GM12873 (cell line): ENCODE measurements around the gene FCRLB.

Experiments
- TF ChIP-seq, protein P1 (sequence below): IDR thresholded peaks from 2 replicates; pipeline ENCODE4 v1.5.1; 2012; ENCODE audit warnings: low read depth, mild to moderate bottlenecking, moderate library complexity, low read length, control low read depth; ENCODE audit not compliant: insufficient read depth; ENCODE audit errors: missing control alignments

FCRLB gene

DNA sequence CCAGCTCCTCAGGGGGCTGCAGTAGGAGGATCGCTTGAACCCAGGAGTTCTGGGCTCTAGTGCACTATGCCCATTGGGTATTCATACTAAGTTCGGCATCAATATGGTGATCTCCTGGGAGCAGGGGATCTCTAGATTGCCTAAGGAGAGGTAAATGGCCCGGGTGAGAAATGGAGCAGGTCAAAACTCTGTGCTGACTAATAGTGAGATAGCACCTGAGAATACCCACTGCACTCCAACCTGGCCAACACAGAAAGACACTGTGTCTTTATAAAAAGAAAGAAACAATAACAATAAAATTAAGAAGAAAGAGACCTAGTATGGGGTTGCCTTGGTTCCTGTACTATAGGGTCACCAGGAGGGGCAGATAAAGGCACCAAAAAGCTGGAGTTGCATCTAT lies 14.5 kb downstream of the FCRLB start:
- TF ChIP-seq, protein P1, sequence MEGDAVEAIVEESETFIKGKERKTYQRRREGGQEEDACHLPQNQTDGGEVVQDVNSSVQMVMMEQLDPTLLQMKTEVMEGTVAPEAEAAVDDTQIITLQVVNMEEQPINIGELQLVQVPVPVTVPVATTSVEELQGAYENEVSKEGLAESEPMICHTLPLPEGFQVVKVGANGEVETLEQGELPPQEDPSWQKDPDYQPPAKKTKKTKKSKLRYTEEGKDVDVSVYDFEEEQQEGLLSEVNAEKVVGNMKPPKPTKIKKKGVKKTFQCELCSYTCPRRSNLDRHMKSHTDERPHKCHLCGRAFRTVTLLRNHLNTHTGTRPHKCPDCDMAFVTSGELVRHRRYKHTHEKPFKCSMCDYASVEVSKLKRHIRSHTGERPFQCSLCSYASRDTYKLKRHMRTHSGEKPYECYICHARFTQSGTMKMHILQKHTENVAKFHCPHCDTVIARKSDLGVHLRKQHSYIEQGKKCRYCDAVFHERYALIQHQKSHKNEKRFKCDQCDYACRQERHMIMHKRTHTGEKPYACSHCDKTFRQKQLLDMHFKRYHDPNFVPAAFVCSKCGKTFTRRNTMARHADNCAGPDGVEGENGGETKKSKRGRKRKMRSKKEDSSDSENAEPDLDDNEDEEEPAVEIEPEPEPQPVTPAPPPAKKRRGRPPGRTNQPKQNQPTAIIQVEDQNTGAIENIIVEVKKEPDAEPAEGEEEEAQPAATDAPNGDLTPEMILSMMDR, result no peak

DNA sequence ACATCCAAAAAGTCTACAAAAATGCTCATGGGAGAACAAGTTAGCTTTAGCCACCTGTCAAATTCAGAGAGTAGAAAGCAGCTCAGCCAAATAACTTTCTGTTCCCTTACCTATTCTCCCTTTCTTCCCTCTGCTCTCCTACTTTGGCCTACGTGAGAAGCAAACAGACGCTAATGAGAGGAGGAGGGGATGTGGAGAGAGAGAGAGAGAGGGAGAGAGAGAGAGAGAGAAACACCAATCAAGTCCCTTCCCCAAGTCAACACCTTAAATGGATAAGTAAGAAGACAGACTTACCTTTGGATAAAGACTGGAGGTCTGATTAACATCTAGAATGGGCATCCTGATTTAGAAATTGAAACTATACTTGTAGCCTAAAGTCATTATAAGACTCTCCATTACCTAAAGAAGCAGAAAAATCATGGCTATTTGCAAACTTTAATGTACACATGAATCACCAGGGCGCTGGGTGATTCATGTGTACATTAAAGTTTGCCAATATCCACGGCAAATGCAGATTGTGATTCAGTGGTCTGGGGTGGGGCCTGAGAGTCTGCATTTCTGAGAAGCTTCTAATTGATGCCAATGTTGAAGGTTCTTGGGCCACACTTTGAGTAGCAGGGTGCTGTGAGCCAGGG lies 15.1 kb downstream of the FCRLB start:
- TF ChIP-seq, protein P1, result no peak

DNA sequence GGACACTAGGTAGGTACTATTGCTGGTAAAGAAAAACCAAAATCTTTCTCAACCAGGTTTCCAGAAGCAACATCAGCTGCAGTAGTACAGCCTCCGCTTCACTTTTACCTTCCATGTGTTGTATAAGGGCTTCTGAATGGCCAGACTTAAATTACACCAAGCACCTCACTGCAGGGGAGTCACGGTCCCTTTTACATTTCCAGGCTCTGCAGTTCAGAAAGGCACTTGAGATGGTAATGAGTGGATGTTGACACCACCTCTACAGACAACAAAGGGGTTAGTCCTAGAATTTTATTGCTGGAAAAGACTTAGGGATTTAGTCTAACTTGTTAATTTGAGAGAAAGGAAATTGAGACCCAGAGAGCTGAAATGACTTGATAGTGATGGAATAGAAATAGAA lies 16.3 kb downstream of the FCRLB start:
- TF ChIP-seq, protein P1, result no peak

DNA sequence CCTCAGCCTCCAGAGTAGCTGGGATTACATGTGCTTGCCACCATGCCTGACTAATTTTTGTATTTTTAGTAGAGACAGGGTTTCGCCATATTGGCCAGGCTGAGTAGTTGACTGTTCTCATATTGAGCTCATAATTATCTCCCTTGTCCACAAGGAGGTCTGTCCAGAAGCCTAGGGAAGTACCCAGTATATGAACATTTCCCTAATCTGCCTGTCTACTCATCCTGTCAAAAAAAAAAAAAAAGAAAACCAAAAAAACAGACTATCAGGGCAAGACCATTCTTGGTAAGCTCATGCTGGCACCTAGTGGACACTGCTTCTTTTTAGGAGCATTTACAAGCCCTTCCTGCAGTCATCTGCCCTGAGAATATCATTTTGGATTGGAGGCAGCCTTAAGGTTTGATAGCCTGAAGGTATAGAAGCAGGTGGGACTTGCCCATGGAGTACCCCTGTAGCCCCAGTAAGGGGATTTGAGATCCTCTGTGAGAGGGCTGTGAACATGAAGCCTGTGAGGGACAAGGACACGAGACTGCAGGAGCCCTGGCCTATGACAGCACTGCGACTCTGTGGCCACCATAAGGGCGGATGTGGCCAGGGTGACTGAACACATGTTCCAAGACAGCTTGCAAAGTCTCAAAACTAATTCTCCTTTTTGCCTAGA lies 17.4 kb downstream of the FCRLB start:
- TF ChIP-seq, protein P1, result peak; percentile 64

DNA sequence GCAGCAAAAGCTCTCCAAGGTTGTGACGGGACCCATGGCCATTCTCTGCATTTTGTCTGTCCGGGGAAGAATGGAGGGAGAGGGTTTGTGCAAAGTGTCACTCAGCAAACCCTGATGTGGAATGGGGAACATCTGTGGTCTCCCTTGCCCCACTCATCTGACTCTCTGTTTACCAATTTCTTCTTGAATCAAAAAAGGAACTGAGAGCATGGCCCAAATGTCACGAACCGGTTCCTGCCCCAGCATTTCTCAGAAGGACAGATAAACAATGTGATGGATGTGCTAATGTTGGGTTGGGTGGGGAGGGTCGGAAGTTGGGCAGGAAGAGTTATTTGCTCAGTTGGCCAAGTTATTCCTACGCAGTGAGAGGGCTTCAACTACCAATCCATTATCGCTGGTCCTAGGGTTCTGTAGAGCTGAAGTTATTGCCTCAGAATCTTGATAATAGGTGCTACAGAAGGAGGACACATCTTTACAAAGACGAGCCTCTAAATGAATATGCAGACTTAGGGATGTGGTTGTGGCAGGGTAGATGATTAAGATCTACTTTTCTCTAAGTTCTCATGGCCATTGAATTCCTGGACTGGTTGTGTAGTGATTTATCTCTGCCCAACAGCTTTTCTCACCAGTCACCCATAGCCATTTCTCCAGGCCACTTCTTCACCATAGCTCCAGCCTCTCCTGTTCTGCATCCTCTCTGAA lies 18.7 kb downstream of the FCRLB start:
- TF ChIP-seq, protein P1, result no peak

DNA sequence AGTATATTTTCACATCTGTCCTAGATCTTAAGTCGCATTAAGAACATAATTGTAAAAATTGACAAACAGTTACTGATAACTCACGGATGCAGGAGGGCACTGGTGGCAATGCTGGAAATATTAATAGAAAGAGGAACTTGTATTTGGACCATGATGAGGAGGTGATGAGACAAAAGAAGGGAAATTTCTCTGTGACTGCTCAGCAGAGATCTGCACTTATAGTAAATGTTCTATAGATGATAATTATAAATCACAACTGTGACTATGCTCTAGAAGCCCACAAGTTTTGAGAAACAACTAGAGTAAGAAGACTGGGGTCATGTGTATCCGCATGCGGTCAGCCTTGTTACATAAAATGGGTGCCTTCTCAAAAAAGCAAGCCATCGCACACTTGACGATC lies 19.6 kb downstream of the FCRLB start:
- TF ChIP-seq, protein P1, result no peak

DNA sequence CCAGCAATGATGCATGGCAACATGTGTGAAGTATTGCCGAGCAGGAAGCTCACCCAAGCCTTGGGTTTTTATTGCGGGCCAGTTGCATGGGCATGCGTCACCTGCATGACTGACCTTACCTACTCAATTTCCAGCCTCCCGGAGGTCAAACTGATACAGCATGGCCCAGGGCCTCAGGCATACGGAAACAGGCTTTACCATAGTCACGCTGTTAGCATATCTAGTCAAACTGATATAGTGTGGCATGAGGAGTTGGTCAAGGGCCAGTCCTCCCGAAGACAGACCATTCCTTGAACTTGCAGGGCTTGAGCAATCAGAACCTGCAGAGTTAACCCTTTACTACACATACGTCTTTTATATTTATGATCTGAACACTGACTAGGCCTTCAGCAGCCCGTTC lies 21.9 kb downstream of the FCRLB start:
- TF ChIP-seq, protein P1, result no peak
